ENCODE measurements around the gene RNASE12. TPM values are rescaled to one million over a fixed set of nuclear protein-coding genes. Genes with fewer than 3 reads are reported as not detected.
"Not testable (repeated sequence)": the region's sequence is repeated elsewhere in the genome, so short reads cannot be mapped to it uniquely, and the experiment has no call there.

Gene RNASE12
- total RNA-seq, 2 experiments from 2014 or later, result not detected

- DNase-seq (no peak), ATAC-seq (ENCODE audit: poor library complexity) (no peak)
- ChIA-PET CTCF (no interaction called here), POLR2A (no interaction called here)
- Mint-ChIP-seq H3K9me3 (no peaks in the 10 kb centered on the region), H3K4me1 (ENCODE audit: low read depth) (no peaks in the 10 kb centered on the region), H3K27ac (no peak overlapping the region), H3K27me3 (no peaks in the 10 kb centered on the region), H3K36me3 (ENCODE audit: low read depth) (no peaks in the 10 kb centered on the region), H3K4me3 (no peak overlapping the region)
- Histone ChIP-seq H3K36me3 (ENCODE audit: insufficient read depth, low read length) (no peaks in the 10 kb centered on the region), H3K27ac (ENCODE audit: low read depth in 1 of 2, low read length in 2 of 2) (no peak overlapping the region), H3K4me3 (ENCODE audit: low read length) (no peak overlapping the region), H3K9me3 (ENCODE audit: control insufficient read depth in 1 of 2, insufficient read depth in 1 of 2, low read length in 2 of 2) (no peaks in the 10 kb centered on the region), H3K4me1 (ENCODE audit: insufficient read depth, low read length) (no peaks in the 10 kb centered on the region), H3K27me3 (ENCODE audit: control insufficient read depth in 1 of 2, insufficient read depth in 2 of 2, low read length in 2 of 2) (no peaks in the 10 kb centered on the region)
- TF ChIP-seq CTCF (IDR thresholded peaks at IDR 0.05), result no peak
- intact Hi-C loops (cut with DNase I, micrococcal nuclease), result no loop called here
These were observed 12.9 kb downstream of the RNASE12 start for GRCh38 chr14:20578325-20578724.

- POLR2A ChIA-PET; H3K4me1 Mint-ChIP-seq (ENCODE audit: low read depth); H3K4me1 ChIP-seq (ENCODE audit: insufficient read depth, low read length); H3K4me3 Mint-ChIP-seq; H3K27ac Mint-ChIP-seq; H3K27me3 Mint-ChIP-seq; intact Hi-C loops (cut with DNase I, micrococcal nuclease); H3K36me3 Mint-ChIP-seq (ENCODE audit: low read depth); H3K4me3 ChIP-seq (ENCODE audit: low read length); H3K27me3 ChIP-seq (ENCODE audit: control insufficient read depth in 1 of 2, insufficient read depth in 2 of 2, low read length in 2 of 2); H3K36me3 ChIP-seq (ENCODE audit: insufficient read depth, low read length); H3K9me3 Mint-ChIP-seq; DNase-seq; H3K27ac ChIP-seq (ENCODE audit: low read depth in 1 of 2, low read length in 2 of 2); ATAC-seq (ENCODE audit: poor library complexity); CTCF ChIA-PET: not testable (repeated sequence)
- H3K9me3 ChIP-seq (ENCODE audit: control insufficient read depth in 1 of 2, insufficient read depth in 1 of 2, low read length in 2 of 2), result peaks cover 0 to 10% of the 10 kb centered on the region in 2 experiments
These were observed 18.7 kb downstream of the RNASE12 start for GRCh38 chr14:20572382-20572990.

GRCh38 chr14:20570720-20571119 is 20.5 kb downstream of the RNASE12 start:
- CTCF ChIA-PET; intact Hi-C loops (cut with DNase I, micrococcal nuclease): not testable (repeated sequence)

DNA sequence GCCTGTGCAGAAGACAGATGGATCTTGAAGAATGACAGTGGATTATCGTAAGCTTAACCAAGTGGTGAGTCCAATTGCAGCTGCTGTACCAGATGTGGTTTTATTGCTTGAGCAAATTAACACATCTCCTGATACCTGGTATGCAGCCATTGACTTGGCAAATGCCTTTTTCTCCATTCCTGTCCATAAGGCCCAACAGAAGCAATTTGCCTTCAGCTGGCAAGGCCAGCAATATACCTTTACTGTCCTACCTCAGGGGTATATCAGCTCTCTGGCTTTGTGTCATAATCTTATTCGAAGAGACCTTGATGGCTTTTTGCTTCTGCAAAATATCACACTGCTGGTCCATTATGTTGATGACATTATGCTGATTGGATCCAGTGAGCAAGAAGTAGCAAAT is 21.3 kb downstream of the RNASE12 start:
- POLR2A ChIA-PET; ATAC-seq (ENCODE audit: poor library complexity); H3K4me1 ChIP-seq (ENCODE audit: insufficient read depth, low read length); H3K36me3 Mint-ChIP-seq (ENCODE audit: low read depth); H3K4me3 ChIP-seq (ENCODE audit: low read length); H3K27me3 ChIP-seq (ENCODE audit: control insufficient read depth in 1 of 2, insufficient read depth in 2 of 2, low read length in 2 of 2); H3K27me3 Mint-ChIP-seq; H3K36me3 ChIP-seq (ENCODE audit: insufficient read depth, low read length); CTCF ChIA-PET; H3K27ac Mint-ChIP-seq; H3K9me3 Mint-ChIP-seq; DNase-seq; H3K4me3 Mint-ChIP-seq; H3K27ac ChIP-seq (ENCODE audit: low read depth in 1 of 2, low read length in 2 of 2); intact Hi-C loops (cut with DNase I, micrococcal nuclease): not testable (repeated sequence)
- peaks cover 16% of the 10 kb centered on the region for H3K4me1 Mint-ChIP-seq (ENCODE audit: low read depth)
- peaks cover 0 to 10% of the 10 kb centered on the region in 2 experiments for H3K9me3 ChIP-seq (ENCODE audit: control insufficient read depth in 1 of 2, insufficient read depth in 1 of 2, low read length in 2 of 2)

More at GRCh38 chr14:20570720-20571119, 20.5 kb downstream of the RNASE12 start:
- H3K27me3 Mint-ChIP-seq; H3K4me3 Mint-ChIP-seq; H3K27ac Mint-ChIP-seq; ATAC-seq (ENCODE audit: poor library complexity); H3K27me3 ChIP-seq (ENCODE audit: control insufficient read depth in 1 of 2, insufficient read depth in 2 of 2, low read length in 2 of 2); POLR2A ChIA-PET; H3K9me3 Mint-ChIP-seq; H3K4me3 ChIP-seq (ENCODE audit: low read length); H3K36me3 ChIP-seq (ENCODE audit: insufficient read depth, low read length); H3K36me3 Mint-ChIP-seq (ENCODE audit: low read depth); H3K4me1 ChIP-seq (ENCODE audit: insufficient read depth, low read length); H3K27ac ChIP-seq (ENCODE audit: low read depth in 1 of 2, low read length in 2 of 2): not testable (repeated sequence)
- peak in 1 of 14 experiments; percentile 4 for DNase-seq
- peaks cover 16% of the 10 kb centered on the region for H3K4me1 Mint-ChIP-seq (ENCODE audit: low read depth)
- peaks cover 0 to 10% of the 10 kb centered on the region in 2 experiments for H3K9me3 ChIP-seq (ENCODE audit: control insufficient read depth in 1 of 2, insufficient read depth in 1 of 2, low read length in 2 of 2)
